ENCODE data around the gene FGF14. TPM values are rescaled to one million over a fixed set of nuclear protein-coding genes. Genes with fewer than 3 reads are reported as not detected.

Gene FGF14
- total RNA-seq, 1 experiment from 2014 or later: 0.22 TPM

- Histone ChIP-seq H3K79me2 (ENCODE audit: insufficient read depth, low read length) (no peaks in the 10 kb centered on the region), H3K9me3 (ENCODE audit: control insufficient read depth, low read depth, low read length) (no peaks in the 10 kb centered on the region), H2AK5ac (ENCODE audit: insufficient read length, low read length) (no peak overlapping the region), H3K14ac (ENCODE audit: insufficient read depth, low read length) (no peak overlapping the region), H3K4me2 (ENCODE audit: insufficient read depth, insufficient read length, low read length) (no peak overlapping the region), H2BK12ac (ENCODE audit: insufficient read length, low read depth, low read length) (no peak overlapping the region), H3K27me3 (ENCODE audit: insufficient read depth, low read length) (no peaks in the 10 kb centered on the region), H3K56ac (ENCODE audit: insufficient read length, low read depth, low read length) (no peak overlapping the region), H3K18ac (ENCODE audit: insufficient read length, low read depth, low read length) (no peak overlapping the region), H3K23ac (ENCODE audit: insufficient read length, low read depth, low read length) (no peak overlapping the region), H2BK15ac (ENCODE audit: low read depth, low read length) (no peak overlapping the region), H4K5ac (ENCODE audit: insufficient read length, low read depth, low read length) (no peak overlapping the region), H3K4me1 (ENCODE audit: insufficient read depth, low read length) (0 out of 2 replicates have a peak, but pooled peaks cover 3% of the 10 kb centered on the region), H2BK20ac (ENCODE audit: low read depth, low read length, poor library complexity, severe bottlenecking) (no peak overlapping the region), H2BK5ac (ENCODE audit: insufficient read length, low read length) (no peak overlapping the region), H2BK120ac (ENCODE audit: low read depth, low read length, poor library complexity, severe bottlenecking) (no peak overlapping the region), H3K27ac (ENCODE audit: insufficient read length, low read depth, low read length) (no peak overlapping the region), H3K4ac (ENCODE audit: low read depth, low read length) (no peak overlapping the region), H2AFZ (ENCODE audit: low read length) (no peak overlapping the region), H4K20me1 (ENCODE audit: control insufficient read depth, insufficient read depth, insufficient read length) (no peaks in the 10 kb centered on the region), H4K8ac (replicated peaks; ENCODE audit: insufficient read length, low read depth, low read length) (no peak overlapping the region), H3T11ph (ENCODE audit: low read length) (no peak overlapping the region), H4K91ac (ENCODE audit: insufficient read length, low read depth, low read length) (no peak overlapping the region), H3K79me1 (ENCODE audit: insufficient read depth, low read depth, low read length, poor library complexity, severe bottlenecking) (no peaks in the 10 kb centered on the region), H3K23me2 (ENCODE audit: insufficient read length, low read depth, low read length, poor library complexity, severe bottlenecking) (no peaks in the 10 kb centered on the region), H3K9ac (ENCODE audit: extremely low read depth, insufficient read length, low read length) (no peak overlapping the region)
- Mint-ChIP-seq H3K4me1 (peaks cover 11% of the 10 kb centered on the region in 2 experiments), H3K9me3 (no peaks in the 10 kb centered on the region), H3K27ac (no peak overlapping the region), H3K27me3 (ENCODE audit: low read depth) (peaks cover 3% of the 10 kb centered on the region; the same call in 1 of the 2 replicates), H3K36me3 (ENCODE audit: insufficient read depth in 1 of 3, low read depth in 3 of 3) (no peaks in the 10 kb centered on the region), H3K4me3 (no peak overlapping the region)
- WGBS (ENCODE audit: extremely low coverage, insufficient read length, low lambda C conversion rate): no CpG with 5 or more reads among the region's 2 CpGs
- no peak for DNase-seq
- no peak for TF ChIP-seq CTCF (conservative IDR thresholded peaks at IDR 0.05)
Measured at GRCh38 chr13:101712026-101712348, 689.9 kb downstream of the FGF14 start.

All from H9 (cell line).